Fibroblast of lung (primary cell): Measurements from ENCODE around the gene GDF10.

Source experiments
- EZH2 ChIP-seq: IDR thresholded peaks from 2 replicates; pipeline ENCODE4 v1.5.1; 2012; ENCODE audit warnings: low read length, control low read depth, mild to moderate bottlenecking; ENCODE audit errors: missing control alignments
- TF ChIP-seq, protein P1 (sequence below), 2 donors: IDR thresholded peaks in 1 of 2; conservative IDR thresholded peaks in 1 of 2; 1 replicate in 1 of 2; 2 replicates in 1 of 2; pipeline ENCODE4 v1.5.1; 2011 to 2012; ENCODE audit warnings: low read length in 2 of 2, control low read depth in 1 of 2, inconsistent platforms in 1 of 2, low read depth in 1 of 2, mild to moderate bottlenecking in 1 of 2

DNA sequence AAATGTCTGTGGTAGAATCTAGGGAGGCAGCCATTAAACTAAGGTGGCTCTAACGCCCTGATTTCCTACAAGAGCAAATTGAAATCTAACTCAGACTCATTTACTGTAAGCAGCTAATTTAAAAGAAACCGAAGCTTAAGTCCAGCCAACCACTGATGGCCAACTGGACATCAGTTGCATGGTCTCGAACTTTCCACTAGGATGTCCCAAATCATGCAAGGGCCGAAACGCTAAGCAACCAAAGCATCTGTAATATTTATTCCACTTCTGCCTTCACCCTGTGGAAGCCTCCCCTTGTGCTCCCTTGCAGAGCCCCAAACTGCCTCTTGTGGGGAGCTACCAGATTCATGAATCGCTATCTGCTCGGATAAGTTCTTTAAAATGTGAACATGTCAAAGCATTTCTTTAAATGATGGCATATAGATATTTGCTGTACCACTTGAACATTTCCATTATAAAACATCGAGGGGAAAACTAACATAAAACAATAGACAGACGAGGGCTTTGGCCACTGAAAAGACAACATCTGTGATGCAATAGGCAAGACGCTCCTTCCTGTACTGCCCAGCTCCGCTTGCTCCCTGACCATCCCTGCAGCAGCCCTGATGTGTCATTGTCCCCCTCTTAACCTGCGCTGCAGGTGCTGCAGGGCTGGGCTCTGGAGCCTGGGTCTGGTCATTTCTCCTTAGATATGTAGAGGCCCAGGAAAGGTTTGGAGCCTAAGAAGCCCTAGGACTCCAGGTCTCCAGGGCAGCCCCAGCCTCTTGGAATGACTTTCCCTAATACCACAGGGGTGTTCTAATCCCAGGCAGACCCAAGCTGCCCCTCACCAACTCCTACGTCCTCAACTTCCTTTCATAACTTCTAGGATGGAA, 45.2 kb downstream of the GDF10 start:
- TF ChIP-seq, protein P1, sequence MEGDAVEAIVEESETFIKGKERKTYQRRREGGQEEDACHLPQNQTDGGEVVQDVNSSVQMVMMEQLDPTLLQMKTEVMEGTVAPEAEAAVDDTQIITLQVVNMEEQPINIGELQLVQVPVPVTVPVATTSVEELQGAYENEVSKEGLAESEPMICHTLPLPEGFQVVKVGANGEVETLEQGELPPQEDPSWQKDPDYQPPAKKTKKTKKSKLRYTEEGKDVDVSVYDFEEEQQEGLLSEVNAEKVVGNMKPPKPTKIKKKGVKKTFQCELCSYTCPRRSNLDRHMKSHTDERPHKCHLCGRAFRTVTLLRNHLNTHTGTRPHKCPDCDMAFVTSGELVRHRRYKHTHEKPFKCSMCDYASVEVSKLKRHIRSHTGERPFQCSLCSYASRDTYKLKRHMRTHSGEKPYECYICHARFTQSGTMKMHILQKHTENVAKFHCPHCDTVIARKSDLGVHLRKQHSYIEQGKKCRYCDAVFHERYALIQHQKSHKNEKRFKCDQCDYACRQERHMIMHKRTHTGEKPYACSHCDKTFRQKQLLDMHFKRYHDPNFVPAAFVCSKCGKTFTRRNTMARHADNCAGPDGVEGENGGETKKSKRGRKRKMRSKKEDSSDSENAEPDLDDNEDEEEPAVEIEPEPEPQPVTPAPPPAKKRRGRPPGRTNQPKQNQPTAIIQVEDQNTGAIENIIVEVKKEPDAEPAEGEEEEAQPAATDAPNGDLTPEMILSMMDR (conservative IDR thresholded peaks at IDR 0.05 in 1 of 2, IDR thresholded peaks at IDR 0.05 in 1 of 2; ENCODE audit: low read depth in 1 of 2, low read length in 2 of 2), result no peak
- no peak for TF ChIP-seq EZH2
